Vagina (tissue), 2 donors: ENCODE results near the gene MPPED1.

Experiments
- CTCF ChIP-seq, 3 experiments: fragments of 450-650 bp in 2 of 3; fragments of 200-600 bp in 1 of 3; sonication (generic) in 1 of 3; IDR thresholded peaks; one replicate each; pipeline ENCODE4 v1.5.1; 2017 to 2019; ENCODE audit warnings: antibody characterized with exemption in 3 of 3, mild to moderate bottlenecking in 2 of 3, moderate library complexity in 2 of 3
- POLR2A ChIP-seq, 2 donors: fragments of 450-650 bp; IDR thresholded peaks; one replicate each; pipeline ENCODE4 v1.6.1; 2017; ENCODE audit warnings: antibody characterized with exemption in 2 of 2, mild to moderate bottlenecking in 2 of 2, moderate library complexity in 2 of 2
- POLR2AphosphoS5 ChIP-seq, 2 donors: sonication (generic); formaldehyde crosslinking; IDR thresholded peaks; one replicate each; pipeline ENCODE4 v1.9.0; 2017; ENCODE audit warnings: antibody characterized with exemption in 2 of 2, mild to moderate bottlenecking in 2 of 2, low read depth in 1 of 2; ENCODE audit not compliant: insufficient read depth in 1 of 2

- TF ChIP-seq CTCF (IDR thresholded peaks at IDR 0.05) (no peak), POLR2A (IDR thresholded peaks at IDR 0.05) (no peak), POLR2AphosphoS5 (IDR thresholded peaks at IDR 0.05; ENCODE audit: insufficient read depth in 1 of 2, low read depth in 1 of 2) (no peak)
Observed at GRCh38 chr22:43483669-43484068, 71.9 kb downstream of the MPPED1 start.
